Measurements from ENCODE around the gene EPHA10.

EPHA10 gene

DNA sequence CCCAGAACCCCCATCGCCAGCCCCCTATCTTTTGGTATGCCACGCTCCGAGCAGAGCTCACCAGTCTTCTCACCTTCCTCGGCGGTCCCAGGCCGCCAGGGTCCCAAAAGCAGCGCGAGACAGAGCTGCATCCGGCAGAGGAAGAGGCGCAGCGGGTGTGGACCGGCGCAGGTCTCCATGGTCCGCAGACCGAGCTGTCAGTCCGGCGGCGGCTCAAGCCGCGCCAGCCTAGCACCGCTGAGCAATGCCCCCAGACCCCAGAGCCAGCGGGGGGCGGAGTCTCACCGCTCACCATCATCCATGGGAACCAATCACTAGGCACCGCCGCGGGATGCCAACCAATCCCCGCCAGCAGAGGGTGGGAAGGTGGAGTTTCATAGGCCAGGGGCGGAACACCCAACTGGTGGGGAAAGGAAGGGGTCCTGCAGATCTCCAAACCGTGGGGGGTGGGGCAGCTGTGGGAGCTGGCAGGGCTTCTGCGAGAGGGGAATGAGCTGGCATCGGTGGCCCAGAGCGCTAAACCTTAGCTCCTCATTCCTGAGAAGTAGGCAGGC, at the start of gene EPHA10:
EPHA10 (minus strand) TSS at position 233 of the 554 bp plus-strand sequence; CDS start at position 179, 54 bp downstream.
- no peak for TF ChIP-seq CTCF (IDR thresholded peaks at IDR 0.05; ENCODE audit: low read depth, low read length)
- no peak within 1 kb of the TSS for H3K4me3 ChIP-seq (ENCODE audit: low read depth, low read length)

GRCh38 chr1:37814252-37814651, 49.3 kb upstream of the EPHA10 start:
- no peak for TF ChIP-seq CTCF (IDR thresholded peaks at IDR 0.05; ENCODE audit: low read depth, low read length)
- no peak overlapping the region for H3K4me3 ChIP-seq (ENCODE audit: low read depth, low read length)

- no peak for TF ChIP-seq CTCF (IDR thresholded peaks at IDR 0.05; ENCODE audit: low read depth, low read length)
- no peak overlapping the region for H3K4me3 ChIP-seq (ENCODE audit: low read depth, low read length)
These were observed 48.7 kb upstream of the EPHA10 start for GRCh38 chr1:37813529-37814145.

GRCh38 chr1:37811027-37811655, 46.2 kb upstream of the EPHA10 start:
- peak; percentile 94 for TF ChIP-seq CTCF (IDR thresholded peaks at IDR 0.05; ENCODE audit: low read depth, low read length)
- no peak overlapping the region for H3K4me3 ChIP-seq (ENCODE audit: low read depth, low read length)

- no peak overlapping the region for H3K4me3 ChIP-seq (ENCODE audit: low read depth, low read length)
These were observed 45.0 kb upstream of the EPHA10 start for GRCh38 chr1:37809942-37810341.

DNA sequence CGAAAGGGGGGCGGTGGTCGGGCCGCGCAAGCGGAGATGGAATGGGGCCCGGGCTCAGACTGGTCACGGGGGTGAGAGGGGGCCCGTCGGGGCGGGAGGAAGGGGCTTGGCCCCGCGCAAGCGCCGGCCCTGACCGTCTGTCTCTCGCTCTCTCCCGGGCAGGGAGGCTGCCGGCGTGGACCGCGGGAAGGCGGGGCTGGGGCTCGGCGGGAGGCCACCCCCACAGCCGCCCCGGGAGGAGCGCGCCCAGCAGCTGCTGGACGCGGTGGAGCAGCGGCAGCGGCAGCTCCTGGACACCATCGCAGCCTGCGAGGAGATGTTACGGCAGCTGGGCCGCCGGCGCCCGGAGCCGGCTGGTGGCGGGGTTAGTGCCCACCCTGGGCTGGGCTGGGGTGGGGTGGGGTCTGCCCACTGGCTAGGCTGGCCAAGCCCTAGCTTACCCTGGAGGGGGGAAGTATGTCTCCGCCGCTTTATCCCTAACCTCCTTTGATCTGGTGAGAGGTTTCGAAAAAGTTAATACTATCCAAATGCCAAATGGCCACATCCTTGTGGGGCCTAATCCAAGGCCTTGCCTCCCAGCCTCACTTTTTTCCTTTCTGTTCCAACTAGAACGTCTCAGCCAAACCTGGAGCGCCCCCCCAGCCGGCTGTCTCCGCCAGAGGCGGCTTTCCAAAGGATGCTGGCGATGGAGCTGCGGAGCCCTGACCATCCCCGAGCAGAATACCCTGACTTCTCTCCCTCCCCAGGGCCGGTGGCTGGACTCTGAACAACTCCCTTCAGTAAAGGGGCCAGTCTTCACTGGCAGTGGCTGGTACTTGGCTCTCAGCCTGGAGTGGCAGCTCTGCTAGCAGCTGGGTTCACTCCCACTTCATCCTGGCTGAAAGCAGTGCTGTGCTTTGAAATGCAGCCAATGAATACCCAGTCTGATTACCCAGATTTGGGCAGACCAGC, 43.7 kb upstream of the EPHA10 start:
- H3K4me3 ChIP-seq (ENCODE audit: low read depth, low read length) = peak overlapping the region; percentile 85
- TF ChIP-seq CTCF (IDR thresholded peaks at IDR 0.05; ENCODE audit: low read depth, low read length) = no peak

More at GRCh38 chr1:37809942-37810341, 45.0 kb upstream of the EPHA10 start:
- no peak for TF ChIP-seq CTCF (IDR thresholded peaks at IDR 0.05; ENCODE audit: low read depth, low read length)
